PC-3 (cell line): ENCODE data around the gene SCD5.

Source experiments
- EZH2 ChIP-seq: fragments of 300-600 bp; sonication (generic); IDR thresholded peaks from one replicate; pipeline ENCODE4 v1.6.1; 2017; ENCODE audit warnings: antibody characterized with exemption, mild to moderate bottlenecking, low read length; ENCODE audit not compliant: unreplicated experiment
- TF ChIP-seq, protein P1 (sequence below): fragments of 300-600 bp; sonication (generic); conservative IDR thresholded peaks from 2 replicates; pipeline ENCODE4 v1.5.1; 2017; ENCODE audit warnings: antibody characterized with exemption, low read depth, mild to moderate bottlenecking, low read length

DNA sequence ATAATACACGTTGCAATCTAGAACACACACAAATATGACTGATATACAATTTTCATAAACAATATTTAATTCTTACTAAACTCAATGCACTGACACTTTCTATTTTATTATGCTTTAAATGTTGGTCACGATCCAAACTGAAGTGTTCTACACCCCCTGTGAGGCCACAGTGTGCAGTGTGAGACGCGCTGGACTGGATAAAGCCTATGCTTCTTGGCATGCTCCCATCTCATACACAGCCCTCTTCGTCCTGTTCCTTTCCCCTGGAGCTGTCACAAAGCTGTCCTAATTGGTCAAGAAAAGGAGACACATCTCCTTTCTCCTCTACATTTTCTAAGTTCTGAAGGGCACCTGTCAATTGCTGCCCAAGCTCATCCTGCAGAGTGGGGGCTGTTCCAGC lies 72.0 kb downstream of the SCD5 start:
- no peak for TF ChIP-seq EZH2
- TF ChIP-seq, protein P1, sequence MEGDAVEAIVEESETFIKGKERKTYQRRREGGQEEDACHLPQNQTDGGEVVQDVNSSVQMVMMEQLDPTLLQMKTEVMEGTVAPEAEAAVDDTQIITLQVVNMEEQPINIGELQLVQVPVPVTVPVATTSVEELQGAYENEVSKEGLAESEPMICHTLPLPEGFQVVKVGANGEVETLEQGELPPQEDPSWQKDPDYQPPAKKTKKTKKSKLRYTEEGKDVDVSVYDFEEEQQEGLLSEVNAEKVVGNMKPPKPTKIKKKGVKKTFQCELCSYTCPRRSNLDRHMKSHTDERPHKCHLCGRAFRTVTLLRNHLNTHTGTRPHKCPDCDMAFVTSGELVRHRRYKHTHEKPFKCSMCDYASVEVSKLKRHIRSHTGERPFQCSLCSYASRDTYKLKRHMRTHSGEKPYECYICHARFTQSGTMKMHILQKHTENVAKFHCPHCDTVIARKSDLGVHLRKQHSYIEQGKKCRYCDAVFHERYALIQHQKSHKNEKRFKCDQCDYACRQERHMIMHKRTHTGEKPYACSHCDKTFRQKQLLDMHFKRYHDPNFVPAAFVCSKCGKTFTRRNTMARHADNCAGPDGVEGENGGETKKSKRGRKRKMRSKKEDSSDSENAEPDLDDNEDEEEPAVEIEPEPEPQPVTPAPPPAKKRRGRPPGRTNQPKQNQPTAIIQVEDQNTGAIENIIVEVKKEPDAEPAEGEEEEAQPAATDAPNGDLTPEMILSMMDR: no peak
